Muscle of back (tissue), 11 donors: ENCODE results near the gene MYO5B. TPM values are rescaled to one million over a fixed set of nuclear protein-coding genes. Genes with fewer than 3 reads are reported as not detected.
"Not testable (repeated sequence)": the region's sequence is repeated elsewhere in the genome, so short reads cannot be mapped to it uniquely, and the experiment has no call there.

ENCODE experiments used
- DNase-seq, 3 donors: peaks; one replicate each; pipeline versions ENCODE4 v3.0.0 to v3.0.0-alpha.2; 2013
- polyA plus RNA-seq, 10 donors: library from polyadenylated mRNA; unstranded; fragments of 120-200 nt; gene quantifications; one replicate each; pipeline ENCODE4 v1.2.1, GENCODE V29; 2013; ENCODE audit not compliant: insufficient read length in 10 of 10

The MYO5B gene
- polyA plus RNA-seq, 10 donors, result 1.1 to 4.1 (median 1.7) TPM

- DNase-seq, result no peak
These were observed 356.6 kb downstream of the MYO5B start for GRCh38 chr18:49838381-49838780.

GRCh38 chr18:49837889-49838288, 357.1 kb downstream of the MYO5B start:
- DNase-seq, result no peak

- DNase-seq, result not testable (repeated sequence)
These were observed 357.6 kb downstream of the MYO5B start for GRCh38 chr18:49837316-49837835.

GRCh38 chr18:49835405-49835804, 359.5 kb downstream of the MYO5B start:
- DNase-seq, result no peak

GRCh38 chr18:49834258-49834657, 360.7 kb downstream of the MYO5B start:
- no peak for DNase-seq

- no peak for DNase-seq
These were observed 361.1 kb downstream of the MYO5B start for GRCh38 chr18:49833814-49834213.

- DNase-seq, result no peak
These were observed 362.7 kb downstream of the MYO5B start for GRCh38 chr18:49832221-49832647.

- no peak for DNase-seq
These were observed 367.0 kb downstream of the MYO5B start for GRCh38 chr18:49827996-49828395.

GRCh38 chr18:49819823-49820671, 374.9 kb downstream of the MYO5B start:
- no peak for DNase-seq

GRCh38 chr18:49819071-49819662, 375.8 kb downstream of the MYO5B start:
- no peak for DNase-seq

GRCh38 chr18:49817947-49818346, 377.0 kb downstream of the MYO5B start:
- no peak for DNase-seq

GRCh38 chr18:49815927-49816326, 379.0 kb downstream of the MYO5B start:
- no peak for DNase-seq

GRCh38 chr18:49814147-49814499, 380.8 kb downstream of the MYO5B start:
- peak in 2 of 3 donors; percentile 74 to 92 for DNase-seq

GRCh38 chr18:49813319-49814146, 381.4 kb downstream of the MYO5B start, which contains the start of gene ACAA2:
Gene ACAA2 (minus strand): TSS chr18:49813533. CDS start chr18:49813484, 49 bp downstream.
- peak; percentile 91 to 94 (median 92) for DNase-seq

GRCh38 chr18:49813069-49813318, 382.0 kb downstream of the MYO5B start:
- peak in 2 of 3 donors; percentile 43 to 68 for DNase-seq

- peak in 2 of 3 donors; percentile 5 to 38 for DNase-seq
These were observed 382.5 kb downstream of the MYO5B start for GRCh38 chr18:49812286-49813068.

- DNase-seq, result peak in 1 of 3 donors; percentile 10
These were observed 383.6 kb downstream of the MYO5B start for GRCh38 chr18:49811151-49811938.

- DNase-seq, result not testable (repeated sequence)
These were observed 386.3 kb downstream of the MYO5B start for GRCh38 chr18:49808553-49809191.

- DNase-seq, result no peak
These were observed 390.9 kb downstream of the MYO5B start for GRCh38 chr18:49804096-49804495.

- DNase-seq, result no peak
These were observed 392.3 kb downstream of the MYO5B start for GRCh38 chr18:49802623-49803022.
